T-helper 22 cell (primary cell): Measurements from ENCODE around the gene TMEM74B.
A peak's percentile ranks its signal among the peaks of the same experiment; 100 is the strongest.
"Not testable (repeated sequence)": the region's sequence is repeated elsewhere in the genome, so short reads cannot be mapped to it uniquely, and the experiment has no call there.

Source experiments
- DNase-seq: peaks from one replicate; pipeline ENCODE4 v3.0.0-alpha.2; 2020; ENCODE audit warnings: low read depth

TMEM74B gene

DNA sequence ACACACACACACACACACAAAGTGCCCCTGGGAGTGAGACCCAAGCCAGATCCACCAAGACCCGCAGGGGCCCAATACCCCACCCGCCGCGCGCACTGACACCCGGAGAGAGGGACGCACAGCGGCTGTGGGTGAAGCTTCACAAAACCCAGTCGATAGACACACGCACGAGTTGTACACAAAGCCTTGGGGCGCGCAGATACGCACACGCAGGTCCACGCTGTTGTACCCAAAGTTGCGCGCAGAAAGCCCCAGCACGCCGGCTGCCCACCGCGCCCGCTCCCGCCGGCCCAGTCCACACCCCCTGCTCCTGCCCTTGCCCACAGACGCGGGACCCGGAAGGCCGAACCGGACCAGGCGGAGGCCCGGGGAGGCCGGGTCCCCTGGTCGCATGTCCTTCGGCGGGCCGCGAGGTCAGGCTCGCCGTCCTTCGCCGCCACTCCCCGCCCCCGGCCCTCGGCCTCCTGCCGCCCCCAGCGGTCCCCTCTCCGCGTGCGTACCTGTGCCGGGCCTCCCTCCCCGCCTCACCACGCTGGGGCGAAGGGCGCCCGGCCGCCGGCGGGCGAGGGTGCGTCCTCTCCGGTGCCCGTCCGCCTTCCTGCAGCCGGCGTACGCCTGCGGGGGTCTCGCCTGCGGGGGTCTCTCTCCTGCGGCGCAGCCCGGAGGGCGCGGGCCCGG lies at the start of gene TMEM74B:
TMEM74B (minus strand) TSS at position 344 of the 678 bp plus-strand sequence. CDS start 1,180 bp downstream, outside the sequence.
- no peak for DNase-seq

- no peak for DNase-seq
Observed at GRCh38 chr20:1232286-1233111, 47.7 kb upstream of the TMEM74B start.

DNA sequence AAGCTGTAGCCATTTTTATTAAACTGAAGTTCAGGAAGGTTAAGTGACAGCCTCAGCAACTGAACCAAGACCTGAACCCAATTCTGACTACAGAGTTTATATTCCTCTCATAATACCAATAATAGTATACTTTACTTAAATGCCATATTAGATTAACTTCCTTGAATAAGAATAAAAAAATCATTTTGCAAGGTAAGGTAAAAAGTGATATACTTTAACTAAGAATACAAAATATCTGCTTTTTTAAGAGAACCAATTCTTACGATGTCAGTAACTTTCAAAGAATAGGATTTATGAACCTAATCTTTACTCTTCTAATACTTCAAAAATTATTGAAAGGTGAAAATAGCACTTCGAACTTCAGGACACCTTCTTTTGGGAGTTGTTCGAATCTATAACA lies 44.8 kb upstream of the TMEM74B start:
- no peak for DNase-seq

GRCh38 chr20:1225783-1226654 lies 41.2 kb upstream of the TMEM74B start, which contains the start of gene RAD21L1:
TSS of gene RAD21L1 (plus strand) at chr20:1226044. CDS start at chr20:1228454, 2,410 bp downstream.
- peak; percentile 73 for DNase-seq

DNA sequence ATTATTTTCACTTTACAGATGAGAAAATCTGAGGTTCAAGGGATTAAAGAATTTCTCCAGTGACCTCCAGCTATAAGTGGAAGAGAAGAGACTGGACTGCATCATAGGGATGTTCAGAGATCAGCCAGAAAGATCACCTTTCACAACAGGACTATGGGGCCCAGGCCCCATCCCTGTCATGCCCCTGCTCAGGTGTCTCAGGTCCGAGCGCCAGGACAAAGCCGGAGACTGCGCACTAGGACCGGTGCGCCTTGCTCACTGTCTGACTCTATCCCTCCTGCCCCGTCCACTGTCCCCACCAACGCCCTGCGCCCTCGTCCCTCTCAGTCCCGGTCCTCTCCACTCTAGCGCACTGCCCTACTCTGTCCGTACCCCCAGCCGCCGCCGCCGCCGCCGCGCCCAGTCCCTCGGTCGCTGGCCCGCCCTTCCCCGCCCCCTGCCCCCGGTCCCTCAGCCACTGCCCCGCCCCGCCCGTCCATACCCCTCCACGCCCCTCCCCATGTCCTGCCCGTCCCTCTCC lies 40.5 kb upstream of the TMEM74B start:
- DNase-seq, result no peak

- DNase-seq, result no peak
Observed at GRCh38 chr20:1224205-1224890, 39.6 kb upstream of the TMEM74B start.

DNA sequence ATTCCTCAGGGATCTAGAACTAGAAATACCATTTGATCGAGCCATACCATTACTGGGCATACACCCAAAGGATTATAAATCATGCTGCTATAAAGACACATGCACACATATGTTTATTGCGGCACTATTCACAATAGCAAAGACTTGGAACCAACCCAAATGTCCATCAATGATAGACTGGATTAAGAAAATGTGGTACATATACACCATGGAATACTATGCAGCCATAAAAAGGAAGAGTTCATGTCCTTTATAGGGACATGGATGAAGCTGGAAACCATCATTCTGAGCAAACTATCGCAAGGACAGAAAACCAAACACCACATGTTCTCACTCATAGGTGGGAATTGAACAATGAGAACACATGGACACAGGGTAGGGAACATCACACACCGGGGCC lies 38.0 kb upstream of the TMEM74B start:
- DNase-seq, result not testable (repeated sequence)

- not testable (repeated sequence) for DNase-seq
Observed at GRCh38 chr20:1216527-1217427, 32.0 kb upstream of the TMEM74B start.

- no peak for DNase-seq
Observed at GRCh38 chr20:1215386-1216170, 30.8 kb upstream of the TMEM74B start.

DNA sequence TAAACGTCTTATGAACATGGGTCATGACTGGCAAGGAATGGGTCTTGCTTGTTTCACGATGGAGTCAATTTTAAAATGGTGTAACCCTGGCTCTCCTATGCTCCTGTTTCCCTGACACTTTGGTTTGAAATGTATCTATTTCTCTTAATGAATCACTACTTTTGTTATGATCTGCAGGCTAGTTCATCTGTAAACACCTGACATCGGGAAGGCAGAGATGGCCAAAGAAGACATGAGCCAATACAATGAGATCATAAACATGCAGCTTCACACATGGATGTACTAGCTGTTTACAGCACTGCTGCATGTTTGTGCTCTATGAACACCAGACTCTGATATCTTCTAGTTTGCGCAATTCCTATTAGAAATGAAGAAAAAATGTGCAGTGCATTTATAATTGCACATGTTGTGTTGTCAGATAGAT lies 30.1 kb upstream of the TMEM74B start:
- DNase-seq, result no peak

DNA sequence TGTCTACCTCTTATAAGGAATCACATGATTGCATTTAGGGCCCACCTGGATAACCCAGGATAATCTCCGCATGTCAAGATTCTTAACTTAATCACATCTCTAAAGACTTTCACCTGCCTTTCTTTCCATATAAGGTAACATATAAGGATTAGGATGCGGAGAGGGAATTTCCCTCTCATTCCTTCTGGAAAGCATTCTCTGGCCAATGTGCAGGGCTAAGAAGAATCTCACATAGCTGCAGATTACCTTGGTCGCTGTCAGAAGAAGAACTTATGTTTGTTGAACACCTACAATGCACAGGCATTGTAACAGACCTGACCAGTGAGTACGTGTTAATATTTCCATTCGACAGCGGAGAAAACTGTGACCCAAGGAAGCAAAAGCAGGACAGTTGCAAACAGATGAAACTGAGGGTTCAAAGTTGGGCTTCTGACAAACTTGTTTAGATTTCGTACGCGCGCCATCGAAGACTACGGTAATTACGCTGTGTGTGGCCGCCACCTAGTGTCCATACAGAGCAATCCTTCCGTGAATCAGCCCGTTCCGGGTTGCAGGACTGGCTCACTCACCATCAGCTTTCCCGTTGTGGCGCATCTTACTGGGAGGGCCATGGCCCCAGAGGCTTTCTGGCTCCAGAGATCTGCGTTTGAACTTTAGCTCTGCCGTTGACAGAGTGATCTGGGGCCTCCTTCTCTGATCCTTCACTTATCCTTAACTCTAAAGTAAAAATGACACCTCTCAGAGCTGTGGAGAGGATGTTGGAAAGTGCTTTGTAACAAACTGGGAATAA lies 28.0 kb upstream of the TMEM74B start:
- peak; percentile 22 for DNase-seq

- DNase-seq, result no peak
Observed at GRCh38 chr20:1212023-1212422, 27.2 kb upstream of the TMEM74B start.

GRCh38 chr20:1210501-1210900 lies 25.7 kb upstream of the TMEM74B start:
- DNase-seq, result no peak

GRCh38 chr20:1209447-1210387 lies 24.9 kb upstream of the TMEM74B start:
- DNase-seq, result no peak

GRCh38 chr20:1207293-1207878 lies 22.6 kb upstream of the TMEM74B start:
- DNase-seq, result no peak

DNA sequence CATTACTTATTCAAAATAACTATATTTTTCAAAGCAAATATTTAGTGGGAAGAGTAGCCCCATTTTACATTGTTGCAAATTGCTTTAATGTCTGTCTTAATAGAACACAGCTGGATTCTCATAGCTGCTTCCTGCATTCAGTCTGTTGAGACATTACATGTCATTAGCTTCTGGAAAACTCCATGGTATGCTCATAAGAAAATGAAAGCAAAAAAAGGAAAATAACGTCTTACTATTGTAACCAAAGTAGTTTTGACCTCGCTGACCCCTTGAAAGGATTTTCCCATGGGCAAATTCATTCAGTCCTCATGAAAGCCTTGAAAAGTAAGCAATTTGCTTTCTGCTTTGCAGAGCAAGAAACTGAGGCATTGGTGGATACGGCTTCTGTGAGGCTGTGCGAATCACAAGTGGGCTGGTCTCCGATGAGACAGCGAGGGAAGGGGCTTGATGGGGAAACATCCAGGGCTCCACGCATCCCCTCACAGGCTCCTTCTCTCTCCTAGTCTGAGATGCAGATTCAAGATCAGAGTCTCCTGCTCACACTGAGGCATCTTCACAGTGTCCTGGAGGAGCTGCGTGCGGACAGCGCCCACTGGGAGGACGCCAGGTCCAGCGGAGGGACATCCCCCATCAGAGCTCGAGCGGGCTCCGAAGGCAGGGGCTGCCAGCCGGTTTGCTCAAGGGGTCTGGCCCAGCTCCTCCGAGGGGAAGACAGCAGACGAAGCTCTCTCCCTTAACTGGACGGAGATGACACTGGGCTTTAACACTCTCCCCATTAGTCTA lies 21.8 kb upstream of the TMEM74B start:
- no peak for DNase-seq
